Mucosa of stomach (tissue), 1 donor: Measurements from ENCODE around the gene TRIM44.

Experiments used
- H3K27me3 ChIP-seq: one replicate; pipeline ENCODE4 v1.7.0; 2013; ENCODE audit warnings: mild to moderate bottlenecking, low read length; ENCODE audit not compliant: control insufficient read depth, insufficient read depth
- H3K36me3 ChIP-seq: one replicate; pipeline ENCODE4 v1.7.0; 2013; ENCODE audit warnings: low read length; ENCODE audit not compliant: control insufficient read depth, insufficient read depth
- H3K4me1 ChIP-seq: one replicate; pipeline ENCODE4 v1.7.0; 2013; ENCODE audit warnings: mild to moderate bottlenecking, low read length; ENCODE audit not compliant: control insufficient read depth, insufficient read depth
- H3K4me3 ChIP-seq: one replicate; pipeline ENCODE4 v1.7.0; 2013; ENCODE audit warnings: low read length
- H3K9ac ChIP-seq: one replicate; pipeline ENCODE4 v1.7.0; 2013; ENCODE audit warnings: mild to moderate bottlenecking, low read length, moderate library complexity
- H3K9me3 ChIP-seq: one replicate; pipeline ENCODE4 v1.7.0; 2013; ENCODE audit warnings: mild to moderate bottlenecking, low read length, moderate library complexity; ENCODE audit not compliant: control insufficient read depth
- donor health status: Pancreatic carcinoma.

The TRIM44 gene

DNA sequence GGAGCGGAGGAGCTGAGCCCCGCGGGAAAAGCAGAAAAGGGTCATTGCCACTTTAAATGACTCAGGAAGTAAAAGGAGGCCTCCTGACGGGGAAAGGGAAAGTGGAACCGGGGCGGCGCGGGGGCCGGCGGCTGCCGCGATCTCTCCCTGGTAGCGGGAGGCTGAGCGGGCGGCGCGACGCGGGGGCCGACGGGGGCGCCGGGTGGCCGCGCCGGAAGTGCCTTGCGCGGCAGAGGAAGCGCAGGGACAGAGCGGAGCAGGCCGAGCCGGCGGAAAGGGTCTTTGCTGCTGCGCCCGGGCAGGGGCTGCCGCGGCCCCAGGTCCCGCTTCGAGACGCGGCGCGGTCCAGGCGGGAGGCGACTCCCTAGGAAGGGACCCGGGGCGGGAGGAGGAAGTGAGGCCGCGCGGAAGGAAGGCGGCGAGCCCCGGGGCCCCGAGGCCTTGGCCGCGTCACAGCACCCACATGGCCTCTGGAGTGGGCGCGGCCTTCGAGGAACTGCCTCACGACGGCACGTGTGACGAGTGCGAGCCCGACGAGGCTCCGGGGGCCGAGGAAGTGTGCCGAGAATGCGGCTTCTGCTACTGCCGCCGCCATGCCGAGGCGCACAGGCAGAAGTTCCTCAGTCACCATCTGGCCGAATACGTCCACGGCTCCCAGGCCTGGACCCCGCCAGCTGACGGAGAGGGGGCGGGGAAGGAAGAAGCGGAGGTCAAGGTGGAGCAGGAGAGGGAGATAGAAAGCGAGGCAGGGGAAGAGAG lies at the start of gene TRIM44:
TRIM44 (plus strand) TSS at position 127 of the 759 bp plus-strand sequence; CDS start at position 464, 337 bp downstream.
- H3K4me1 ChIP-seq = peaks cover 14% of the 10 kb centered on the region
- H3K9ac ChIP-seq = peak within 1 kb of the TSS; percentile 73
- no peaks in the 10 kb centered on the region for H3K9me3 ChIP-seq
- no peaks in the 10 kb centered on the region for H3K27me3 ChIP-seq
- H3K4me3 ChIP-seq = peak within 1 kb of the TSS; percentile 93
- H3K36me3 ChIP-seq = no peaks in the 10 kb centered on the region

- H3K4me1 ChIP-seq = peaks cover 10% of the 10 kb centered on the region
- H3K4me3 ChIP-seq = no peak overlapping the region
- H3K9me3 ChIP-seq = no peaks in the 10 kb centered on the region
- H3K9ac ChIP-seq = no peak overlapping the region
- H3K36me3 ChIP-seq = no peaks in the 10 kb centered on the region
- H3K27me3 ChIP-seq = peaks cover 21% of the 10 kb centered on the region
Observed at GRCh38 chr11:35614939-35615569, 47.5 kb upstream of the TRIM44 start.

GRCh38 chr11:35615921-35616900 lies 46.4 kb upstream of the TRIM44 start:
- Histone ChIP-seq H3K36me3 (no peaks in the 10 kb centered on the region), H3K27me3 (peaks cover 31% of the 10 kb centered on the region), H3K4me3 (no peak overlapping the region), H3K4me1 (peaks cover 11% of the 10 kb centered on the region), H3K9me3 (no peaks in the 10 kb centered on the region), H3K9ac (no peak overlapping the region)

DNA sequence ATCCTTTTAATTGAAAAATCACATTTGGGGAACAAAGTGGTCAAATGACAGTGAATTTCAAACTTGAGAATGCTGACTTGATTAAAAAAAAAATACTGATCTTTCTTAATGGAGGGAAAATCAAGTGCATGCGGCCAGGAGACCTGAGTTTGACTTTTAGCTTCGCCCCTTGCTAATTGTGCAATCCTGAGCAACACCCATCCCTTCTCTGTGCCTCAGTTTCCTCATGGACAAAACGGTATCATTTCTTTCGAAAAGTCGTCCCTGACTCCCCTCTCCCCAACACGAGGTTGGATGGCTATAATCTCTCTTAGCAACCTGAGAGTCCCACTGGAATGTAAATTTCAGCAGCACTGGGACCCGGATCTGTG lies 45.3 kb upstream of the TRIM44 start:
- H3K9ac ChIP-seq = no peak overlapping the region

GRCh38 chr11:35617687-35618496 lies 44.7 kb upstream of the TRIM44 start, which contains the start of gene FJX1:
Gene FJX1, plus strand, starts transcription at chr11:35618460. Its CDS starts 177 bp downstream, at chr11:35618637.
- peaks cover 45% of the 10 kb centered on the region for H3K27me3 ChIP-seq
- no peaks in the 10 kb centered on the region for H3K9me3 ChIP-seq
- peaks cover 11% of the 10 kb centered on the region for H3K4me1 ChIP-seq
- no peaks in the 10 kb centered on the region for H3K36me3 ChIP-seq
- H3K4me3 ChIP-seq = no peak within 1 kb of the TSS
- H3K9ac ChIP-seq = no peak within 1 kb of the TSS

More for the DNA sequence above, 45.3 kb upstream of the TRIM44 start:
- H3K4me3 ChIP-seq = no peak overlapping the region
- peaks cover 41% of the 10 kb centered on the region for H3K27me3 ChIP-seq
- H3K4me1 ChIP-seq = peaks cover 11% of the 10 kb centered on the region
- no peaks in the 10 kb centered on the region for H3K9me3 ChIP-seq
- no peaks in the 10 kb centered on the region for H3K36me3 ChIP-seq

GRCh38 chr11:35618497-35619115 lies 44.0 kb upstream of the TRIM44 start:
- Histone ChIP-seq H3K27me3 (peaks cover 50% of the 10 kb centered on the region), H3K9ac (no peak overlapping the region), H3K4me3 (no peak overlapping the region), H3K9me3 (no peaks in the 10 kb centered on the region), H3K36me3 (no peaks in the 10 kb centered on the region), H3K4me1 (peaks cover 11% of the 10 kb centered on the region)

- H3K36me3 ChIP-seq = no peaks in the 10 kb centered on the region
- H3K9ac ChIP-seq = no peak overlapping the region
- no peaks in the 10 kb centered on the region for H3K9me3 ChIP-seq
- H3K27me3 ChIP-seq = peaks cover 56% of the 10 kb centered on the region
- H3K4me1 ChIP-seq = peaks cover 11% of the 10 kb centered on the region
- no peak overlapping the region for H3K4me3 ChIP-seq
Observed at GRCh38 chr11:35619116-35619854, 43.3 kb upstream of the TRIM44 start.

GRCh38 chr11:35619855-35620640 lies 42.5 kb upstream of the TRIM44 start:
- H3K4me3 ChIP-seq = no peak overlapping the region
- H3K36me3 ChIP-seq = no peaks in the 10 kb centered on the region
- no peak overlapping the region for H3K9ac ChIP-seq
- peaks cover 56% of the 10 kb centered on the region for H3K27me3 ChIP-seq
- no peaks in the 10 kb centered on the region for H3K9me3 ChIP-seq
- peaks cover 11% of the 10 kb centered on the region for H3K4me1 ChIP-seq

DNA sequence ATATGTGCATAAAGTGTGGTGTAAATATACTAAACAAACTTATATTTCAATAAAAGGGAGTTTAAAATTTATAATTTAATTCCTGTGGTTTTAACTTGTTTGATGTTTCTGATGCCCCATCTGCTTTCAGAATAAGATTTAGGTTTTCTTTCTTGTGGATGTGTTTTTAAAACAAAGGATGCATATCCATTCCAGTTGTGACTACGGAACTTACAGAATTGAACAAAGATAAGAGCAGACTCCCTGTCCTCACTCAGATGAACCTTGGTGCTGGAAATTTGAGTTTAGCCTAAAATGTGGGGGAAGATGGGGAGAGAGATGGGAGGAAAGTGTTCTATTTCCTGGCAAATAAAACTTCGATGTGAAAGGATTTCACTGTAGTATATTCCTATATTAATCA lies 41.8 kb upstream of the TRIM44 start:
- Histone ChIP-seq H3K4me3 (no peak overlapping the region), H3K36me3 (no peaks in the 10 kb centered on the region), H3K4me1 (peaks cover 11% of the 10 kb centered on the region), H3K9me3 (no peaks in the 10 kb centered on the region), H3K27me3 (peaks cover 56% of the 10 kb centered on the region), H3K9ac (no peak overlapping the region)

DNA sequence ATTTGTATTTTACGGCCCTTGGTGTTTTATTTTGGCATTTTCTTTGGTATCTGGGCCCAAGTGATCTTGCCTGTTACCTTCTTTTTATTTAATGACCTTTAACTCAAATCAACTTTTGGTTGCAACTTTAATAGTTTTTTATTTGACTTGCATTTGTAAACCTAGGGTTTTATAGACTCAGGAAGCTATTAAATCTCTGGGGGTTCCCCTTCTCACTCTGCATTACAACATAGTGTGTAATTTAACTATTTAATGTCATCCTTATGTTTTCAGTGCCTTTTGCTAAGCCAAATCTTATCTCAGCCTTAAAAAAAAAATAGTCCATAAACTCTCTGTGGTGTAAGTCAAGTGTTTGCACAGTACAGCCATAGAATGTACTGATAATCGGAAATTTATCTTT lies 41.0 kb upstream of the TRIM44 start:
- Histone ChIP-seq H3K36me3 (no peaks in the 10 kb centered on the region), H3K4me1 (peaks cover 11% of the 10 kb centered on the region), H3K27me3 (peaks cover 56% of the 10 kb centered on the region), H3K4me3 (no peak overlapping the region), H3K9me3 (no peaks in the 10 kb centered on the region), H3K9ac (no peak overlapping the region)
